LNCaP clone FGC (cell line): ENCODE results near the gene ATP2B2.

ENCODE experiments used
- DNase-seq: peaks from one replicate; pipeline ENCODE4 v3.0.0-alpha.2; 2011; ENCODE audit warnings: low read depth
- H3K4me3 ChIP-seq: 2 replicates; pipeline ENCODE4 v1.5.1; 2011; ENCODE audit warnings: mild to moderate bottlenecking, low read depth, low read length, control low read depth
- TF ChIP-seq, protein P1 (sequence below): IDR thresholded peaks from 2 replicates; pipeline ENCODE4 v1.5.1; 2012; ENCODE audit warnings: mild to moderate bottlenecking; ENCODE audit not compliant: control insufficient read depth, insufficient read depth; ENCODE audit errors: extremely low read depth

ATP2B2 gene

GRCh38 chr3:10508619-10509260 lies 3.4 kb upstream of the ATP2B2 start:
- TF ChIP-seq, protein P1, sequence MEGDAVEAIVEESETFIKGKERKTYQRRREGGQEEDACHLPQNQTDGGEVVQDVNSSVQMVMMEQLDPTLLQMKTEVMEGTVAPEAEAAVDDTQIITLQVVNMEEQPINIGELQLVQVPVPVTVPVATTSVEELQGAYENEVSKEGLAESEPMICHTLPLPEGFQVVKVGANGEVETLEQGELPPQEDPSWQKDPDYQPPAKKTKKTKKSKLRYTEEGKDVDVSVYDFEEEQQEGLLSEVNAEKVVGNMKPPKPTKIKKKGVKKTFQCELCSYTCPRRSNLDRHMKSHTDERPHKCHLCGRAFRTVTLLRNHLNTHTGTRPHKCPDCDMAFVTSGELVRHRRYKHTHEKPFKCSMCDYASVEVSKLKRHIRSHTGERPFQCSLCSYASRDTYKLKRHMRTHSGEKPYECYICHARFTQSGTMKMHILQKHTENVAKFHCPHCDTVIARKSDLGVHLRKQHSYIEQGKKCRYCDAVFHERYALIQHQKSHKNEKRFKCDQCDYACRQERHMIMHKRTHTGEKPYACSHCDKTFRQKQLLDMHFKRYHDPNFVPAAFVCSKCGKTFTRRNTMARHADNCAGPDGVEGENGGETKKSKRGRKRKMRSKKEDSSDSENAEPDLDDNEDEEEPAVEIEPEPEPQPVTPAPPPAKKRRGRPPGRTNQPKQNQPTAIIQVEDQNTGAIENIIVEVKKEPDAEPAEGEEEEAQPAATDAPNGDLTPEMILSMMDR = no peak
- no peak for DNase-seq
- H3K4me3 ChIP-seq = no peak overlapping the region

- TF ChIP-seq, protein P1 = no peak
- no peak for DNase-seq
- H3K4me3 ChIP-seq = no peak overlapping the region
These were observed 2.8 kb upstream of the ATP2B2 start for GRCh38 chr3:10508235-10508618.

GRCh38 chr3:10507331-10507730 lies 1.9 kb upstream of the ATP2B2 start:
- no peak overlapping the region for H3K4me3 ChIP-seq
- TF ChIP-seq, protein P1 = no peak
- no peak for DNase-seq

- TF ChIP-seq, protein P1 = no peak
- H3K4me3 ChIP-seq = no peak overlapping the region
- no peak for DNase-seq
These were observed 1.3 kb upstream of the ATP2B2 start for GRCh38 chr3:10506696-10507095.

DNA sequence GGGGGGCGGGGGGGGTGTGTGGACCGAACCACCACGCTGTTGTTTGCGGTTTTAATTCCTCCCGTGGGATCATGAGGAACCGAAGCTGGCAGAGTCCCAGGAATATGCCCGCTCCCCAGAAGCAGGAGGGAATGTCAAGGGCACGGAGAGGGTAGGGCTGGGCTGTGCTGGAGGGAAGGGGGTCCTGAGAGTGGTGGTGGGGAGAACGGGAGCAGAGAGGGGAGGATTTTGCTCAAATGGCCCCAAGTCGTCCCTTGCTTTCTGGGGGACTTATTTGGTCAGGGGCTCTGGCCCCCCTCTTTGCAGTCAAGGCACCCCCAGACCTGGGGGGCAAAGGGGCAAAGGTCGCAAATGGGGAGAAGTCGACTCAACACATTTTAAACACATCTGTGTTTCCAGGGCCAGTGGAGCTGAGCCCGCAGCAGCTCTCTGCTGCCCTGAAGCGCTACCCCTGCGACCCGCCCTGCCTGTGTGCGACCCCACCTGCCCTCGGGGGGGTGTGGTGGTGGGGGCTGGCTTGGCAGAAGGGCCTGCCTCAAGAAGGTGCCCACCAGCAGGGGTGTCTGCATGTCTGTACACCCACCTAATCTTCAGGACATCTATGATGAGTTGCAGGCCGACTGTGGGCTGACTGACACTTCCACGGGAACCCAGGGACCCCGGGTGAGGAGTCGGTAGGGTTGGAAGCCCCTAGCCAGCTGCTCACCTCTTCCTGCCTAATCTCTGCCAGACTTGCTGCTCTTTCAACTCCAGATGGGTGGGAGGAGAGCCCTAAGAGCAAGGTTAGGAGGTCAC lies 602 bp upstream of the ATP2B2 start:
- H3K4me3 ChIP-seq = no peak overlapping the region
- DNase-seq = no peak
- TF ChIP-seq, protein P1 = no peak

- no peak overlapping the region for H3K4me3 ChIP-seq
- DNase-seq = no peak
- TF ChIP-seq, protein P1 = no peak
These were observed 976 bp downstream of the ATP2B2 start for GRCh38 chr3:10504171-10505049.
